WERI-Rb-1 (cell line): ENCODE measurements around the gene HSPD1.

Experiments
- DNase-seq: peaks from one replicate; pipeline ENCODE4 v3.0.0-alpha.2; 2020
- H3K27ac ChIP-seq: fragments of 250-450 bp; sonication (Bioruptor Pico); 2 replicates; pipeline ENCODE4 v1.5.1; 2020; ENCODE audit warnings: mild to moderate bottlenecking, moderate library complexity
- H3K27me3 ChIP-seq: fragments of 250-450 bp; sonication (Bioruptor Pico); 2 replicates; pipeline ENCODE4 v1.5.1; 2021; ENCODE audit warnings: mild to moderate bottlenecking, low read depth, moderate library complexity; ENCODE audit not compliant: insufficient read depth, severe bottlenecking
- H3K36me3 ChIP-seq: fragments of 250-450 bp; sonication (Bioruptor Pico); 2 replicates; pipeline ENCODE4 v1.5.1; 2020; ENCODE audit warnings: mild to moderate bottlenecking, moderate library complexity
- H3K4me3 ChIP-seq: 2 replicates; pipeline ENCODE4 v1.5.1; 2011; ENCODE audit warnings: low read depth, mild to moderate bottlenecking, control low read depth, low read length
- H3K9me3 ChIP-seq: fragments of 250-450 bp; sonication (Bioruptor Pico); 2 replicates; pipeline ENCODE4 v1.5.1; 2021; ENCODE audit warnings: mild to moderate bottlenecking, moderate library complexity; ENCODE audit not compliant: severe bottlenecking
- CTCF ChIP-seq: IDR thresholded peaks from 2 replicates; pipeline ENCODE4 v1.5.1; 2011; ENCODE audit warnings: low read depth, mild to moderate bottlenecking, control low read depth, inconsistent platforms, low read length

HSPD1 gene

GRCh38 chr2:197472166-197472565, 27.5 kb downstream of the HSPD1 start:
- Histone ChIP-seq H3K9me3 (no peaks in the 10 kb centered on the region), H3K36me3 (peaks cover 22% of the 10 kb centered on the region), H3K4me3 (no peak overlapping the region), H3K27ac (no peak overlapping the region), H3K27me3 (no peaks in the 10 kb centered on the region)
- no peak for TF ChIP-seq CTCF
- no peak for DNase-seq

- DNase-seq = no peak
- TF ChIP-seq CTCF = no peak
- no peaks in the 10 kb centered on the region for H3K27me3 ChIP-seq
These were observed 35.5 kb downstream of the HSPD1 start for GRCh38 chr2:197464175-197464574.

GRCh38 chr2:197461057-197461456, 38.6 kb downstream of the HSPD1 start:
- TF ChIP-seq CTCF = no peak
- peaks cover 19% of the 10 kb centered on the region for H3K36me3 ChIP-seq
- DNase-seq = no peak

More at GRCh38 chr2:197464175-197464574, 35.5 kb downstream of the HSPD1 start:
- no peaks in the 10 kb centered on the region for H3K9me3 ChIP-seq
- H3K4me3 ChIP-seq = no peak overlapping the region
- H3K36me3 ChIP-seq = peaks cover 20% of the 10 kb centered on the region
- no peak overlapping the region for H3K27ac ChIP-seq

GRCh38 chr2:197460649-197461048, 39.0 kb downstream of the HSPD1 start:
- no peak for TF ChIP-seq CTCF
- H3K27ac ChIP-seq = no peak overlapping the region

More at GRCh38 chr2:197461057-197461456, 38.6 kb downstream of the HSPD1 start:
- H3K27ac ChIP-seq = no peak overlapping the region
- H3K9me3 ChIP-seq = no peaks in the 10 kb centered on the region
- H3K27me3 ChIP-seq = no peaks in the 10 kb centered on the region
- H3K4me3 ChIP-seq = no peak overlapping the region

GRCh38 chr2:197455428-197455827, 44.2 kb downstream of the HSPD1 start:
- no peak for DNase-seq
- TF ChIP-seq CTCF = no peak
- Histone ChIP-seq H3K4me3 (no peak overlapping the region), H3K27me3 (no peaks in the 10 kb centered on the region), H3K9me3 (no peaks in the 10 kb centered on the region), H3K36me3 (peaks cover 2% of the 10 kb centered on the region; the same call in 1 of the 2 replicates), H3K27ac (no peak overlapping the region)

More at GRCh38 chr2:197460649-197461048, 39.0 kb downstream of the HSPD1 start:
- H3K9me3 ChIP-seq = no peaks in the 10 kb centered on the region
- no peak overlapping the region for H3K4me3 ChIP-seq
- DNase-seq = no peak
- H3K36me3 ChIP-seq = peaks cover 16% of the 10 kb centered on the region
- no peaks in the 10 kb centered on the region for H3K27me3 ChIP-seq

- Histone ChIP-seq H3K9me3 (no peaks in the 10 kb centered on the region), H3K36me3 (no peaks in the 10 kb centered on the region; the same call in 1 of the 2 replicates), H3K27ac (no peak overlapping the region), H3K4me3 (no peak overlapping the region), H3K27me3 (no peaks in the 10 kb centered on the region)
- TF ChIP-seq CTCF = no peak
- DNase-seq = no peak
These were observed 44.7 kb downstream of the HSPD1 start for GRCh38 chr2:197454923-197455322.
